Posterior cingulate gyrus (tissue), 11 donors: ENCODE measurements around the gene TRAF2.
A peak's percentile ranks its signal among the peaks of the same experiment; 100 is the strongest.
"Not testable (repeated sequence)": the region's sequence is repeated elsewhere in the genome, so short reads cannot be mapped to it uniquely, and the experiment has no call there.

ENCODE experiments used
- DNase-seq, 10 donors: peaks; one replicate each; pipeline versions ENCODE4 v3.0.0 to v3.0.0-alpha.2; 2020 to 2021; ENCODE audit warnings: mixed read lengths in 3 of 10
- intact Hi-C: fragments of 100-400 bp; cut with DNase I; formaldehyde crosslinking; loops from one replicate; pipeline ENCODE4 v1.15.1; 2023

Gene TRAF2

GRCh38 chr9:136885950-136886578 is at the start of gene TRAF2:
TRAF2 (plus strand) TSS chr9:136886516; CDS start chr9:136898741, 12,225 bp downstream.
- DNase-seq, result peak; percentile 97 to 100 (median 98)
- intact Hi-C loops, result no loop called here

- no peak for DNase-seq
These were observed 49.0 kb upstream of the TRAF2 start for GRCh38 chr9:136837146-136837855.

GRCh38 chr9:136837856-136838277 is 48.4 kb upstream of the TRAF2 start:
- intact Hi-C loops, DNase-seq: not testable (repeated sequence)

More at GRCh38 chr9:136837146-136837855, 49.0 kb upstream of the TRAF2 start:
- intact Hi-C loops, result no loop called here

- intact Hi-C loops, result no loop called here
- no peak for DNase-seq
These were observed 47.7 kb upstream of the TRAF2 start for GRCh38 chr9:136838314-136839228.

- no peak for DNase-seq
- intact Hi-C loops, result loop anchor here (5.0 to 10.0 kb wide), 3 partner anchors 32 to 105 kb away; partner anchors contain the start of genes C8G, FBXW5, RABL6 and TMEM141
These were observed 46.8 kb upstream of the TRAF2 start for GRCh38 chr9:136839229-136840139.

- intact Hi-C loops, result loop anchor here (5.0 to 10.0 kb wide), 3 partner anchors 33 to 104 kb away; partner anchors contain the start of genes C8G, FBXW5, RABL6 and TMEM141
- DNase-seq, result no peak
These were observed 46.0 kb upstream of the TRAF2 start for GRCh38 chr9:136840140-136840876.

- peak; percentile 64 to 98 (median 84) for DNase-seq
- intact Hi-C loops, result loop anchor here (5.0 to 10.0 kb wide), 3 partner anchors 34 to 104 kb away; partner anchors contain the start of genes C8G, FBXW5, RABL6 and TMEM141
These were observed 45.3 kb upstream of the TRAF2 start for GRCh38 chr9:136840877-136841645.

GRCh38 chr9:136841646-136842379 is 44.5 kb upstream of the TRAF2 start:
- intact Hi-C loops, result loop anchor here (5.0 to 10.0 kb wide), 3 partner anchors 35 to 103 kb away; partner anchors contain the start of genes C8G, FBXW5, RABL6 and TMEM141
- DNase-seq, result not testable (repeated sequence)

- intact Hi-C loops, result loop anchor here (5.0 to 10.0 kb wide), 3 partner anchors 35 to 102 kb away; partner anchors contain the start of genes C8G, FBXW5, RABL6 and TMEM141
- peak; percentile 74 to 98 (median 84) for DNase-seq
These were observed 43.9 kb upstream of the TRAF2 start, which contains the start of gene AJM1 for GRCh38 chr9:136842380-136842948. AJM1 (plus strand) TSS chr9:136842478; CDS start chr9:136844415, 1,937 bp downstream.

- not testable (repeated sequence) for DNase-seq
These were observed 43.0 kb upstream of the TRAF2 start for GRCh38 chr9:136843159-136843800.

GRCh38 chr9:136843801-136844740 is 42.2 kb upstream of the TRAF2 start:
- intact Hi-C loops, result loop anchor here (5.0 to 10.0 kb wide), 3 partner anchors 37 to 101 kb away; partner anchors contain the start of genes C8G, FBXW5, RABL6 and TMEM141
- peak in 2 of 10 donors; percentile 45 to 53 for DNase-seq

More at GRCh38 chr9:136843159-136843800, 43.0 kb upstream of the TRAF2 start:
- intact Hi-C loops, result loop anchor here (5.0 to 10.0 kb wide), 3 partner anchors 36 to 102 kb away; partner anchors contain the start of genes C8G, FBXW5, RABL6 and TMEM141

- DNase-seq, result no peak
- intact Hi-C loops, result loop anchor here (5.0 to 10.0 kb wide), 3 partner anchors 38 to 100 kb away; partner anchors contain the start of genes C8G, FBXW5, RABL6 and TMEM141
These were observed 41.4 kb upstream of the TRAF2 start for GRCh38 chr9:136844761-136845464.

GRCh38 chr9:136845465-136846260 is 40.7 kb upstream of the TRAF2 start:
- DNase-seq, result no peak
- intact Hi-C loops, result loop anchor here (10.0 kb wide), 1 partner anchor 99 kb away; the partner anchor contains the start of genes C8G and FBXW5
